HL-60/S4 (cell line): Measurements from ENCODE around the gene CYTH1.
"Not testable (repeated sequence)": the region's sequence is repeated elsewhere in the genome, so short reads cannot be mapped to it uniquely, and the experiment has no call there.

Source experiments
- in situ Hi-C: fragments of 300-500 bp; cut with MboI; formaldehyde crosslinking; loops from 2 replicates; pipeline ENCODE4 v1.14.3; 2022; ENCODE audit warnings: low sequenced_read_pairs

Gene CYTH1

DNA sequence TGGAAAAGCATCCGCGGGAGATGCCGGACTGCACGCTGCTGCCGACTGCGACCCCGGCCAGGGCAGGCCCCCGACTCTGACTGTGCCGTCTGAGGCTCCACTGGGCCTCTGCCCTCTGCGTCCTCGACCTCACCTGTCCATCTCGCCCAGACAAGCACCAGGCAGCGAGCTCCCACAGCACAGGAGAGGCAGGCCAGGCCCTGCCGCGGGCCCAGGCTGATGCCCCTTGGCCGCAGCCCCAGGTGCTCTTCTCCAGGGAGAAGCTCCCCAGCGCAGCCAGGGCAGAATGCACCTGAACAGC, 106.8 kb downstream of the CYTH1 start:
- in situ Hi-C loops = no loop called here

DNA sequence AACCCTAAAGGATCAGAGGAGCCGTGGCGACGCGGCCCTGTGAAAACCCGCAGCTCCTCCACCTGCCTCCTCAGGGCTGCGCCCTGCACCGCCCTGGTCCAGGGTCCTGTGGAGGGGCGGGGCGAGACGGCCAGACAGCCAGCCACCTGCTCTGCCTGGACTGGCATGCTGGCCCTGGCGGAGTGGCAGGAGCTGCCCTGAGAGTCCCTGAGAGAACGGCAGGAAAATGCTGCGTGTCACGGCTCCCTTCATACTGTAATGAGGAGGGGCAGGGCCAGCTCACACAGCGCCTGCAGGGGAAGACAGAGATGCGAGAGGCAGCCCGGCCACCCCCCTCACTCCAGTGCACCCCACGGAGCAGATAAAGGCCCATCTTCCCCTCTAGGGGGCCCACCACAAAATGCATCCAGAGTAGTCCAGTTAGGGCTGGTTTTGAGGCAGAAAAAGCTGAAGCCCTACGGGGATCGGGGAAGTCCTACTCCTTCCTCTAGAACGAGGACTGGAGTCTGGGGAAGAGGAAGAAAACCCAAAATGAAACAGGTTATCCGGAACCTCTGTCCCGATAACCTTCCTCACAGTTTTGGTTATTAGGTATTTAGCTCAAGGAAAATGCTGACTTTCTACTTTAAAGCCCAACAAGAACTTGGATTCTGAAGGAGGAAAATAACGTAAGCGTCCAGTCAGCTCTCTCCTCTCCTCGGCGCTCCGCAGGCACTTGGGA, 107.3 kb downstream of the CYTH1 start:
- in situ Hi-C loops = no loop called here

DNA sequence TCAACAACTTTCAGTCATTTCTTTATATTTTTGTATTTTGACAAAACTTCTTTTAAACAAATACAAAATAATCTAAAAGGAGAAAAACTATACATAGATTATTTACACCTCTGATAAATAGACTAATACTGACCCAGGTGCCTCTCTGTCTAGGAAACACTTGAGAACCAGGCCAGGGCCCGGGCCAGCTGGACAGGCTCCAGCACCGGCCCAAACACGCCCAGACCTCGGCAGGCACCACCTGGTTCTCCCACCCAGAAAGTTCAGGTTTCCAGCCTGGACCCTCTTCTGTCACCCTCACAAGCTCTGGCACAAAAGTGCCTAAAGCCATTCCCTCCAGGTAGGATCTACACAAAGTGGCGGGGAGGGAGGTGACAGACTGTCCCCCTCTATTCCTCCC, 107.9 kb downstream of the CYTH1 start:
- in situ Hi-C loops = no loop called here

DNA sequence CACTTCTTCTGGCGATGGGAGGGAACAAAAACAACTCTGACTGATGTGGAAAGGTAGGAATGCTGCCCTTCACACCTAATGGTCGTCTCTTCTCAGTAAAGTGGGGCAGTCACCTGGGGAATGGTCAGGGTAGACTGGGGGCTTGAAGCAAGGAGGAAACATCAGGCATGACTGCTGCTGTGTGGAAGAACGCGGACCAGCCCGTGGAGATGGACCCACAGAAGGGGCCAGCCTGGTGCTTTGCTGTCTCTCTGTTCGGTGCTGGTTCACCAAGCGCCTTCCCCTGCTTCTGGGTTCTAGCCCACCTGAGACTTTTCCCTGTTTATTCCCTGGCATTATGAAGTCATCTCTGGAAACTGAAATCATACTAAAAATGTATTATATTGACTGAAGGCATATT, 108.7 kb downstream of the CYTH1 start:
- in situ Hi-C loops = no loop called here

DNA sequence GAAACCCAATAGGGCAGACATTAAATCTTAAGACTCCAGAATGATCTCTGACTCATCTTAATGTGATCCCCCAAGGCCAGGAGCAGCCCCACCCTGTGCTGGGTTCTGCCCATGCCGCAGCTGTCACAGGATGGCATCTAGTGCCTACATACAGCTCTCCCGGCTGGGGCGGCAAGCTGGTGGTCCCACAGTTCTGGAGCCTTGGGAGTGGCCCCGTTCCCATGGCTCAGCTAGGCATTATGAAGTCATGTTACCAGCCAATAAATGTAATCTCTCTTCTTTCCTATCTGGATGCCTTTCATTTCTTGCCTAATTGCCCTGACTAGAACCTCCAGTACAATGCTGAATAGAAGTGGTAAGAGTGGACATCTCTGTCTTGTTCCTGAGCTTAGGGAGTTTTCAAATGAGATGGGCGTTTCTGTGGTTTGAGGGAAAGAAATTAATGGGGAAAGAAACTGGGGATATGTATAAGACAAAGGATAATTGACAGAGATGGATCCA, 109.2 kb downstream of the CYTH1 start:
- in situ Hi-C loops = no loop called here

DNA sequence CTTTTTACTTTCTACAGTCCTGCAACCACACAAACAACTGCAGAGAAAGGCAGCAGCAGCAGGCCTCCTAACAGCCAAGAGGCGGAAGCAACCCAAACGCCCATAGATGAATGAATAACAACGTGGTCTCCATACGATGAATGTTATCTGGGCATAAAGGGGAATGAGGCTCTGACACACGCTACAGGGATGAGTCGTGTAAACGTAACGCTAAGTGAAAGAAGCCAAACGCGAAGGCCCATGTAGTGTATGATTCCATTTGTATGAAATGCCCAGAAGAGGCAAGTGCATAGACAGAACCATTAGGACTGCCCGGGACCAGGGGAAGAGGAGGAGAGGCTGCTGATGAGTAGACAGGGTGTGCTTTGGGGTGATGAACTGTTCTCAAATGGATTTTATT, 110.1 kb downstream of the CYTH1 start:
- in situ Hi-C loops = no loop called here

DNA sequence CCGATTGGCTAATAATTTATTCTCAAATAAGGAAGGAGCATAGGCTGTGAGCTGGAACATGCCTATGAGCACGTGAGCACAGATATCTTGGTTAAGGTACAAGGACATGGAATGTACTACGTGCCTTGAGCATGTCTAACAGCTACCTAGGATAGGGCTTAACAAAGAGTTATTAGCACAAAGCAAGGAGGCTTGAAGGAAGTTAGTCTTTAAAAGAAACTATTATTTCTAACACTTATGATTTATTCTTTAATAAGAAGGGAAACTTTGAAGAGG, 110.4 kb downstream of the CYTH1 start:
- in situ Hi-C loops = not testable (repeated sequence)

DNA sequence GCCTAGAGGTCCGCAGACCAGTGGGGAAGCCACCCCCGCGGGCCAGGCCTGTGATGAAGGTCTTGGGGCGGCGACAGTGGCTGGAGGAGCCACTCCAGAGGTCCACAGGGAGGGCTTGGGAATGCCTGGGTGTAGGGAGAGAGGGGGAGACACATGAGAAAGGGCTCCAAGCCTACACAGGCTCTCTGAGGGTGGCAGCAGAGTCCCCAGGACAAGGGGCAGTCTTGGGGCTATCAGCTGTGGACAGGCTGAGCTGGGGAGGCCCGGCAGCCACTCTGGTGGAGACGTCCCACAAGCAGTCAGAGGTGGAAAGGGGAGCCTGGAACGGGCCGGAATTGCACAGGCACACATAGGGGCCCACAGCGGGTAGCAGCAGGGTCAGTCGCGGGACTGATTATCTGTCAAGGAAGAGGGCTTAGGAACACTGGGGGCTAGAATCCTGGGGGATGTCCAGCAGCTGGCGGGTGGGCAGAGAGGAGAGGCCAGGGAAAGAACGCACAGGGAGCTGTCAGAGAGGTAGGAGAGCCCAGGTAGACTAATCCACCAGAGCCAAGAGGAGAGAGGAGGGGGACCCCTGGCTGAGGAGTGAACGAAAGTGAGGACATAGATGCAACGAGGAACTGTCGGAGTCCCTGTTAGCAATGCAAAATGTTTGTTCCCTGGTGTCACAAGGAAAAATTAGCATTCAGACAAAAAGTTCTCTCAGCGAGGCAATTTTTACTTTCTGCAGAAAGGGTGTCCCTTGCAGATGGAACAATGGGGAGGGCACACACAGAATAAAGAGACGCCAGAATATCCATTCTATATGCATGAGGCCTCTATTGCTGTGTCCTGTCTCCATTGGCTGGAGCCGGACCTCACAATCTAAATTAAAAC, 111.0 kb downstream of the CYTH1 start:
- in situ Hi-C loops = no loop called here

DNA sequence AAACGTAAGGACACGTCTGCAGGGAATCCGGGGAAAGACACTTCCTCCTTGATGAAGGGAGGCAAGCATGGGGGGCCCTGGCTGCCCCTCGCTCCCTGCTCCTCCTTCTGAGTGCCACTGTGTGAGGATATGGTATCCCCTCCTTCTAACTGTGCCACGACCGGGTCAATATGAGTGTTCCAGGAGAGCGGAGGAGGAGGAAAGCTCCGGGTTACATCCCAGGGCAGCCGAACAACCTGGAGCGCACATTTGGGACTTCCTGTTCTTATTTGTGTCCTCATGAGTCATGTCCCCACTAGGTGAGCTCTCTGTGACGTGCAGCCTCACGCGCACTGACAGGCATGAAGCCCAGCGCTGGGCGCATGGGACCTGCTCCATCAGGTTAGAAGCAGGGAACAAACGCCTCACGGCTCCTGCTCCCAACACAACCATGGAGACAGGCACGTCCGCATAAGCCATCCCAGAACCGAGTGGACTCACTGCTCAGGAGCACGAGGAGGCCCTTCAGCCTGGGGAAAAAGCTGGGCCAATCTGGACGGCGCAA, 112.0 kb downstream of the CYTH1 start:
- in situ Hi-C loops = no loop called here

DNA sequence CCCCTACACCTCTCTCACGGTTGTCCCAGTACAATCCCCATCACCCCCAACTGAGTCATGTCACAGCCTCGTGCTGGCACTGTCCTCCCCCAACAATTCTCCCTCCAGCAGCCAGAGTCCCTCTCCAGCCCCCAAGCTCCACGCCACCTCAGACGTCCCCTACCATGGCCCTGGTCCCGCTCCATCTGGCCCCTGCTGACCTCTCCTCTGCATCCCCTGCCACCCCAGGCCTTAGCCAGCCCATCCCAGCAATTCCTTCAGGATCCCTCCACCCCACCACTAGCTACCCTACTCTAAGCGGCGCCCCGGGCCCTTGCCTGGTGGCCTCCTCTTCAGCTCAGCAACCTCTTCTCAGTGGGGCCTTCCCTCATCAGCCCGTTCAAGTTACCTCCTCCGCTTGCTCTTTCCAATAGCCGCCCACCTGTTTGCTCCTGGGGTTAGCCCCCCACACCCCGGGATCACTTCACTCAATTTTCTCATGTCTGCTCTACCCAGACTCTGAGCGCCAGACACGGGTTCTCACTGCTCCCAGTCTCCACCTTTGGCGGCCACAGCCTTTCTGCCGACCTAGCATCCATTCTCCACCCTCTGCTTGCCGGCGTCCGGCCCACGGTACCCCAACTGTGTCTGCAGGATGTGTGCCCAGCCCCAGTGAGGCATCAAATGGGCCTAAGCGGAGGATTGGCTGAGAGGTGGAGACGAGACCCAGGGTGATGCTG, 112.7 kb downstream of the CYTH1 start:
- in situ Hi-C loops = no loop called here

DNA sequence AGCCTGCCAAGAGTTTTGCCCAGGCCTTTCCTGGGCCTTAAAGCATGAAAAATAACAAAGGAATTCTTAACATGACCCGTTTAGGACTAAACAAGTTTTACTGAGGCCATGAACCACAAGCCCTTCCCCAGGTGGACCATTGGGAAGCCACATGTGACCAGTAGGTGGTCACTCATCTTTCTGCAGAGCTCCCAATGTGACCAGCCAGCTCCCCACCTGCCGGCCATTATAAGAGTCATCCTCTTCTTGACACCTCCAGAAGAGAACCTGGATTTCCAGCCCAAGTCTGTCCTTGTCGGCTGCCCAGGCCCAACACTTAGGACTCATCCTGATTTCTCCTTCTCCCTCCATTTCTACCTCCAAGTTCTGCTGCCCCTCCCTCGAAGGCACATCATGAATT, 113.2 kb downstream of the CYTH1 start:
- in situ Hi-C loops = no loop called here

DNA sequence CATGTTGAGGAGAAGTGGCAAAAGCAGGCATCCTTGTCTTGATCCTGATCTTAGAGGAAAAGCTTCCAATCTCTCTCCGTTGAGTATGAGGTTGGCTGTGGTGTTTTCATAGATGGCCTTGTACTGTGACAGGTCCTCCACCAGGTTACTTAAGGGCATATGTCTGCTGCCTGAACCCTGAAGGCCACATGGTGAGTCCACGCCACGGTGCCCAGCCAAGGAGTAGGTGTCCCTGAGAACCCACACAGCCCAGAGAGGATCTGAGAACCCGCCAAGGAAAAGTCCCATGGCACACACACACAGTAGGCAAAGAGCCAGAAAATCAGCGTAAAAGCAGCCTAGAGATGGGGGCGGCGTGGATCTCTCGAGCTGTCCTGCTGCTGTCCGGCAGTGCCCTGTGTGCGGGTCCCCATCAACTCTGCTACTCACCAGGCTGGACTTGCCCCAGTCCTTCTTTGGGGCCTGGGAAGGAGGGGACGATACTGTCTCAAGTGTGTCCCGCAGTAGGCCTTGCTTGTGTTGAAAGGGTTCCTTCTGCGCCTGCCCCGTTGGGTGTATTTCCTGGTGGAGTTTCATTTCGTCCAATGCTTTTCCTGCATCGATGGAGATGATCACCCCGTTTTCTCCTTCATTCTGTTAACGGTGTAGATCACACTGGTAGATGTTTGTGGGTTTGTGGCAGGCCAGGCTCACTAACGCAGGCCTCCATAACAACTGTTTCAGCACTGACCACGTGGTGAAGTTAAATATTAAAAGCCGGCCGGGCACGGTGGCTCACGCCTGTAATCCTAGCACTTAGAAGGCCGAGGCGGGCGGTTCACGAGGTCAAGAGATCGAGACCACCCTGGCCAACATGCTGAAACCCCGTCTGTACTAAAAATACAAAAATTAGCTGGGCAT, 114.1 kb downstream of the CYTH1 start:
- in situ Hi-C loops = no loop called here

DNA sequence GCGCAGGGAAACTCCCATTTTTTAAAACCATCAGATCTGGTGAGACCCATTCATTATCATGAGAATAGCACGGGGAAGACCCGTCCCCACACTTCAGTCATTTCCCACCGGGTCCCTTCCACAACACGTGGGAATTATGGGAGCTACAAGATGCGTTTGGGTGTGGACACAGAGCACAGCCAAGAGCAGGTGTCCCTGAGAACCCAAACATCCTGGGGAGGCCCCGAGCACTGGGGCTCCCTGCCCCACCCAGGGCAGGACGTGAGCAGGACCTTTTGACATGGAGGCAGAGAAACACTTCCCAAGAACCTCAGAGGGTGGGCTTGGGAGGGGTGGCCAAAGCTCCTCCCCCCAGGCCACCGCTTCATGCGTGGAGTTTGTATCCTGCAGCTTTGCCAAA, 115.0 kb downstream of the CYTH1 start:
- in situ Hi-C loops = no loop called here

DNA sequence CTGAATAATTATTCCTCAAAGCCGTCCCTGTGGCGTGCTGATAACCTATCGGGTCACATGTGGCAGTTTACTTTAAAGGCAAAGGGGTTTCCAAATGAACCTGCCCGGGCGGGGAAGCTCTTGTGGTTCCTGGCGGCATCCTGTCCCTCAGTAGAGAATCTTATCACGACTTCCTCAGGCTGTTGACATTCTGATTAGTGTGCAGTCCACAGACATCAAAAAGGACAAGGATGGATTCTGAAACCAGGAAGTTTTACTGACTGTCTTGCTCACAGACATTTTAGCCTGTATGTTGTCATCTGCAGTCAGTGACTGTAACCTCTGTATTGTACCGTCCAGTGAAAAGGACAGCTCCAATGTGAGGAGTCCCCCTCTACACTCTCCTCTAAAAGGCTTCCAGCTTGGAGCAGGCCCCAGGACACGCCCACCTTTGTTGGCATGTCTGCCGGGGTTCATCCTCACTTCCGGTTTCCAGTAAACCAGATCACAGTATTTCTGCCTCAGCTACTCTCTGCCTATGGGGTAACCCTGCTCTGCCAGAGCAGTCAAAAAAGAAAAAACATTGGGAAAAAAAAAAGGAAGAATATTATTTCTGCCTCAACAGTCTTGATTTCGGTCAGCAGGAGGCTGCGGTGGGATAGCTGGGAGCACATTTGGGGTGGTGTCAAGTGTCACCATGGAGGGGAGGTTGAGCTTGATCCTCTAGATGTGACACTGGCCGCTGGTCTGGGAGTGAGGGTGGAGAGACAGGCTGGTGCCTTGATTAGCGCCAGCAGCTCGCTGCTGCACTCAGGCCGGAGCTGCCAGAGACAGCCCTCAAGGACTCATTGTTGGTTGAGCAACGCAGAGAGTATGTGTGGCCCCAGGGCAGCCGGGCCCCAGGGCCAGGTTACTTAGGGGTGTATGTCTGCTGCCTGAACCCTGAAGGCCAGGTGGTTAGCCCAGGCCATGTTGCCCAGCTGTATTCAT, 115.8 kb downstream of the CYTH1 start:
- in situ Hi-C loops = no loop called here

DNA sequence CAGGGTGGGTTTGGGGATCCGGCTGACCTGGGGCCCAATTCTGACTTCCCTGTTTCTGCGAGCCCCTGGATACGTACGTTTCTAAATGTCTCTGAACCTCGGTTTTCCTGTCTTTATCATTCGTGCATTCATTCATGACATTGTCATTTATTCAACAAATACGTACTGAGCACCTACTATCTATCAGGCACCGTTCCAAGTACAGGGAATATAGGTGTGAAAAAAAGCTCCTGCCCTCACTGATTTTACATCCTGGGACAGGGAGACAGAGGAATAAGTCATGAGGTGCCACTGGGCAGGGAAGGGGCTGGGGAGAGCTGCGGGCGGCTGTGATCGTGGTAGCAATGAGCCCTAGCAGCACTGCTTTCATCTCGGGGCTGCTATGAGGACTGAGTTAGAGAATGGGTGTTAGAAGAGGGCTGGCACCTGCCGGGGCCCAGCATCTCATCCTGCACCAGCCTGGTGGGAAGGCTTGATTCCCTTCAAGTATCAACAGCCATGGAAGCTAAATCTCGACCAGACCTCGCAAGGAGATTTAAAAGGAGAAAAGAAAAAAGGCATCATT, 116.6 kb downstream of the CYTH1 start:
- in situ Hi-C loops = no loop called here

DNA sequence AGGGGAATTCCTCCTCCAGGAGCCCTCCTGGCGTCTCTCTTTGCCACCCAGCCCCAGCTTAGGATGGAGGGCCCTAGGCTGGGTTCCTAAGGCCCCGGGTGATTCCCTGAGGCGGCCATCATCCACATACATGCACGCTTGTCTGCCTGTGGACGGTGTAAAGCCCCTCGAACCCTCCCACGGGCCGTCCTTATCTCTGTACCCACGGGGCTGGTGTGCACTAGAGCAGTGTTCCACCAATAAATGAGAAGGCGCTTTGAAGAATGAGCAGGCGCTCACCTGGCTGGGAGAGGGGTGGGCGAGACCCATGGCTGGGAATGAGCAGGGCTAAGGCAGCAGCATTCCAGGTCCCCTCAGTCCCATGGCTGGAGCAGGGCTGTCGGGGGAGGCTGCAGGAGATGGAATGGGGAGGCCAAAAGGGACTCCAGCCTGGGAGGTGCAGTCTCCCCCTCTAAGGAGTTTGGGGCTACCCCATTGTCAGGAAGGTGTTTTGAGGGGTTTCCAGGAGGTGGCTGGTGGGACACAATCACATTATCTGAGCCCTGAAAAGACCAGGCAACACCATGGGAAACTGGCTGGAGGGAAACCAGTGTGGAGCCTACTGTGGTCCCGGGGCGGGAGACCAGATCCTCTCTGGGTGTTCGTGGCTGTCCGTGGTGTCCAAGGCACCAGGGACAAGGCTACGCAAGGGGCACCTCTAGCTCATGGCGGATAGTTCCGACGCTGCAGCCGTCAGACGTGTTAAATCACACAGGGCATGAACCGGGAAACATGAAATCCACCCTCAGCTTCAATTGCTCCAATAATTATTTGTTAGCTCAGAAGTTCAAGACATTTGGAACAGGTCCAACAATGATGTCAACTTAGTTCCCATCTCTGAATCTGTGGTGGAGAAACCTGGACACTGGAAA, 117.3 kb downstream of the CYTH1 start:
- in situ Hi-C loops = no loop called here

DNA sequence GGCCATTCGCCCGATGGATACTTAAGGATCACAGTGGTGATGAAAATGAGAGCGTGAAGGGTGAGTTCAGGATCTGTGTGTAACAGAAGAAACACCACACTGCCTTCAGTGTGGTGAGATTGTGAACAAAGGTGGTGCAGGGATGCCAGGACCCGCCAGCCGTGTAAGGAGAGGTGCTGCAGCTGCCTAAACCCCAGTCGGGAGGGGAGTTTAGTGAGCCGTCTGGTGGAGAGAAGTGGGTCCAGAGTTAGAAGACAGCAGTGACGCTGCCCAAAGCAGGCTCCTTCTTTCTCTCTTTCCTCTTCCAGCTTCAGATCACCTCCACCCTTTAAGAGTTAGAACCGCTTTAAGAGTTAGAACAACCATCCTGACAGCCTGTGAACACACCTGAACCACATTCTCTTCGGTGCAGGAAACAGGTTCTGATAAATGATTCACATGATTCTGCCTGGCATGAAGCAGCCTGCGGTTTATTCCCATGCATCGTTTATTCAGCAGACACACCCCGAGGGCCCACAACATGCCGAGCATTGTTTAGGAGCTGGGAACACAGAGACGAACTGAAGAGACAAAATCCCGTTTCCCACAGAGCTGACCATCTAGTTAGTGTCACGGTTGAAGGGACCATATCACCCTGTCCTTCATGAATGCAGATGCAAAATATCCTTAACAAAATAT, 120.8 kb downstream of the CYTH1 start:
- in situ Hi-C loops = no loop called here

DNA sequence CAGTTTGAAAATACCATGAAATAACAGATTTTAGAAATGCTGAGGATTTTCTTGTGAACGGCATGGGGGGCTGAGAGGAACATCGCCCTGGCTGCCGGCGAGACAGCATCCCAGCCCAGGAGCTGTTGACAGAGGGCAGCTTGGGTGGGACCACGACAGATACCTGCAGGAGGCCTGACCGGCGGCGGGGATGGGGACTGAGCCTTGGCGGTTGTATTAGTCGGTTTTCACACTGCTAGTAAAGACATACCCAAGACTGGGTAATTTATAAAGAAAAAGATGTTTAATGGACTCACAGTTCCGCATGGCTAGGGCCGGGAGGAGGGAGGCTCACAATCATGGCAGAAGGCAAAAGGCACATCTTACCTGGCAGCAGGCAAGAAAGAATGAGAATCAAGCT, 122.5 kb downstream of the CYTH1 start:
- in situ Hi-C loops = no loop called here
